Lower leg skin (tissue), 3 donors: Measurements from ENCODE around the gene BDH1.

Experiments used
- CTCF ChIP-seq, 3 donors: fragments of 450-650 bp; IDR thresholded peaks; one replicate each; pipeline ENCODE4 v1.5.1; 2016; ENCODE audit warnings: antibody characterized with exemption in 3 of 3, mild to moderate bottlenecking in 3 of 3, moderate library complexity in 2 of 3
- POLR2A ChIP-seq, 2 donors: fragments of 450-650 bp; IDR thresholded peaks; one replicate each; pipeline ENCODE4 v1.6.1; 2016 to 2017; ENCODE audit warnings: antibody characterized with exemption in 2 of 2, mild to moderate bottlenecking in 1 of 2, moderate library complexity in 1 of 2

- TF ChIP-seq CTCF (IDR thresholded peaks at IDR 0.05), result no peak
- no peak for TF ChIP-seq POLR2A (IDR thresholded peaks at IDR 0.05)
Observed at GRCh38 chr3:197482001-197482400, 73.8 kb downstream of the BDH1 start.
